Peyer's patch (tissue), 4 donors: ENCODE data around the gene ANKRD37.

ENCODE experiments used
- POLR2A ChIP-seq, 2 donors: fragments of 450-650 bp; IDR thresholded peaks; one replicate each; pipeline ENCODE4 v1.5.1; 2017; ENCODE audit warnings: antibody characterized with exemption in 2 of 2, mild to moderate bottlenecking in 2 of 2, moderate library complexity in 2 of 2
- TF ChIP-seq, protein P1 (sequence below), 6 experiments: fragments of 450-650 bp in 4 of 6; fragments of 200-600 bp in 2 of 6; sonication (generic) in 1 of 6; IDR thresholded peaks; one replicate each; pipeline ENCODE4 v1.5.1; 2017 to 2019; ENCODE audit warnings: antibody characterized with exemption in 6 of 6, mild to moderate bottlenecking in 3 of 6, moderate library complexity in 1 of 6

DNA sequence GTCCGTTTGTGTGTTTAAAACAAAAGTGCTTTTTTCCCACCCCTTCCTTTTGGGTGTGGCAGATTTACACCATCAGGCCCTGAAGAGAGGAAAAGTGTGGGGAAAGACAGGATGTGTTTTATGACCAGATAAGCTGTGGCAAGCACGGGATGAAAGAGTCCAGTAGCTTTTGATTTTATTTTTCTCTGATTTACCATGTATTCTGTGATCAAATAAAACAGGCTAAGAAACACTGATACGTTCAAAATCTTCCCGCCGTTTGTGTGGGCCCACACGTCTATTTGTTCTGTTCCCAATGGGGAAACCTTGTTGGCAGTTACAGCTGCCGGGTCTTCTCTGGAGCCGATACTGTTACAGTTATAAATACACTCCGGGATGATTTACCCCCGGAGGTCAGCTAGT is 11.7 kb upstream of the ANKRD37 start:
- TF ChIP-seq, protein P1, sequence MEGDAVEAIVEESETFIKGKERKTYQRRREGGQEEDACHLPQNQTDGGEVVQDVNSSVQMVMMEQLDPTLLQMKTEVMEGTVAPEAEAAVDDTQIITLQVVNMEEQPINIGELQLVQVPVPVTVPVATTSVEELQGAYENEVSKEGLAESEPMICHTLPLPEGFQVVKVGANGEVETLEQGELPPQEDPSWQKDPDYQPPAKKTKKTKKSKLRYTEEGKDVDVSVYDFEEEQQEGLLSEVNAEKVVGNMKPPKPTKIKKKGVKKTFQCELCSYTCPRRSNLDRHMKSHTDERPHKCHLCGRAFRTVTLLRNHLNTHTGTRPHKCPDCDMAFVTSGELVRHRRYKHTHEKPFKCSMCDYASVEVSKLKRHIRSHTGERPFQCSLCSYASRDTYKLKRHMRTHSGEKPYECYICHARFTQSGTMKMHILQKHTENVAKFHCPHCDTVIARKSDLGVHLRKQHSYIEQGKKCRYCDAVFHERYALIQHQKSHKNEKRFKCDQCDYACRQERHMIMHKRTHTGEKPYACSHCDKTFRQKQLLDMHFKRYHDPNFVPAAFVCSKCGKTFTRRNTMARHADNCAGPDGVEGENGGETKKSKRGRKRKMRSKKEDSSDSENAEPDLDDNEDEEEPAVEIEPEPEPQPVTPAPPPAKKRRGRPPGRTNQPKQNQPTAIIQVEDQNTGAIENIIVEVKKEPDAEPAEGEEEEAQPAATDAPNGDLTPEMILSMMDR (IDR thresholded peaks at IDR 0.05), result no peak
- TF ChIP-seq POLR2A (IDR thresholded peaks at IDR 0.05), result no peak
